PFSK-1 (cell line): ENCODE measurements around the gene DENND4B.

ENCODE experiments used
- FOXP2 ChIP-seq: optimal IDR thresholded peaks from 2 replicates; pipeline ENCODE3; 2011; ENCODE audit warnings: borderline replicate concordance, control low read depth, inconsistent platforms; ENCODE audit not compliant: insufficient read depth; ENCODE audit errors: extremely low read length, extremely low read depth
- POLR2AphosphoS5 ChIP-seq: IDR thresholded peaks from 2 replicates; pipeline ENCODE4 v1.6.1; 2012; ENCODE audit warnings: low read depth, mild to moderate bottlenecking, control low read depth, low read length, moderate library complexity
- SIN3A ChIP-seq: IDR thresholded peaks from 2 replicates; pipeline ENCODE4 v1.6.1; 2012; ENCODE audit warnings: mild to moderate bottlenecking, low read length, moderate library complexity, borderline replicate concordance; ENCODE audit not compliant: insufficient read depth
- TAF1 ChIP-seq: IDR thresholded peaks from 2 replicates; pipeline ENCODE4 v1.6.1; 2012; ENCODE audit warnings: low read length, control low read depth, borderline replicate concordance; ENCODE audit not compliant: insufficient read depth
- TF ChIP-seq, protein P1 (sequence below), 2 experiments: IDR thresholded peaks; 2 replicates each; pipeline versions ENCODE4 v1.6.1 to v1.8.0; 2011 to 2012; ENCODE audit warnings: low read depth in 2 of 2, low read length in 2 of 2, control low read depth in 1 of 2, inconsistent platforms in 1 of 2, mild to moderate bottlenecking in 1 of 2, moderate library complexity in 1 of 2; ENCODE audit not compliant: insufficient read depth in 1 of 2

The DENND4B gene

DNA sequence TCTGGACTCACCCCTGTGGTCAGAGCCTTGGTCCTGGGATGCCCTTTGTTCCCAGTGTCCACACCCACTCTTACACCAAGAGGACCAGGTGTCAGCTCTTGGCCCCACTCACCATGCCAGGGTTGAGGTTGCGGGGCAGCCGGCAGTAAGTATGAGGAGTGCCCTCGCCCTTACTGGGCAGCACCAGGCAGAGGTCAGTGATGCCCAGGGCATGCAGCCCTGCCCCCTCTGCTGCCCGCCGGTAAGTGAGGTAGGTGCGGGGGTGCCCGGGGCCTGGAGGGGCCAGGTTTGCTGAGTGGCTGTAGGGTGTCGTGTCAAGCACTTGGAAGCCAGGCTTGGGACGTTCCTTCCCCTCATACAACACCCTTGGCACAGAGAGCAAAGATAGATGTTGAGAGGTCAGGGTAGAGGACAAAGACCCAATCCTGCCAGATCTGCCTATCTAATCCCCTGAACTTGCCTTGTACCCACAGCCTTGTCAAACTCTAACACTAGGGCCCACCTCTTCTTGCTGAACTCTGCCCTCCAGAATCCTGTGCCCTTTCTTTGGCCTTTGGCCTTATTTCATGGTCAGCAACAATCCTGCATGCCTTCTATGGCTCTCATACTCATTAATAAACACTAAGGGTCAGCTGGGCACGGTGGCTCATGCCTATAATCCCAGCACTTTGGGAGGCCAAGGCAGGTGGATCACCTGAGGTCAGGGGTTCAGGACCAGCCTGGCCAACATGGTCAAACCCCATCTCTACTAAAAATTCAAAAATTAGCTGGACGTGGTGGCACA lies 3.6 kb downstream of the DENND4B start:
- TF ChIP-seq POLR2AphosphoS5 (no peak), SIN3A (no peak), TAF1 (no peak), FOXP2 (no peak)
- TF ChIP-seq, protein P1, sequence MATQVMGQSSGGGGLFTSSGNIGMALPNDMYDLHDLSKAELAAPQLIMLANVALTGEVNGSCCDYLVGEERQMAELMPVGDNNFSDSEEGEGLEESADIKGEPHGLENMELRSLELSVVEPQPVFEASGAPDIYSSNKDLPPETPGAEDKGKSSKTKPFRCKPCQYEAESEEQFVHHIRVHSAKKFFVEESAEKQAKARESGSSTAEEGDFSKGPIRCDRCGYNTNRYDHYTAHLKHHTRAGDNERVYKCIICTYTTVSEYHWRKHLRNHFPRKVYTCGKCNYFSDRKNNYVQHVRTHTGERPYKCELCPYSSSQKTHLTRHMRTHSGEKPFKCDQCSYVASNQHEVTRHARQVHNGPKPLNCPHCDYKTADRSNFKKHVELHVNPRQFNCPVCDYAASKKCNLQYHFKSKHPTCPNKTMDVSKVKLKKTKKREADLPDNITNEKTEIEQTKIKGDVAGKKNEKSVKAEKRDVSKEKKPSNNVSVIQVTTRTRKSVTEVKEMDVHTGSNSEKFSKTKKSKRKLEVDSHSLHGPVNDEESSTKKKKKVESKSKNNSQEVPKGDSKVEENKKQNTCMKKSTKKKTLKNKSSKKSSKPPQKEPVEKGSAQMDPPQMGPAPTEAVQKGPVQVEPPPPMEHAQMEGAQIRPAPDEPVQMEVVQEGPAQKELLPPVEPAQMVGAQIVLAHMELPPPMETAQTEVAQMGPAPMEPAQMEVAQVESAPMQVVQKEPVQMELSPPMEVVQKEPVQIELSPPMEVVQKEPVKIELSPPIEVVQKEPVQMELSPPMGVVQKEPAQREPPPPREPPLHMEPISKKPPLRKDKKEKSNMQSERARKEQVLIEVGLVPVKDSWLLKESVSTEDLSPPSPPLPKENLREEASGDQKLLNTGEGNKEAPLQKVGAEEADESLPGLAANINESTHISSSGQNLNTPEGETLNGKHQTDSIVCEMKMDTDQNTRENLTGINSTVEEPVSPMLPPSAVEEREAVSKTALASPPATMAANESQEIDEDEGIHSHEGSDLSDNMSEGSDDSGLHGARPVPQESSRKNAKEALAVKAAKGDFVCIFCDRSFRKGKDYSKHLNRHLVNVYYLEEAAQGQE (IDR thresholded peaks at IDR 0.05; ENCODE audit: insufficient read depth in 1 of 2, low read depth in 2 of 2, low read length in 2 of 2): no peak

- TF ChIP-seq SIN3A (no peak), FOXP2 (no peak), POLR2AphosphoS5 (no peak), TAF1 (no peak)
- TF ChIP-seq, protein P1 (IDR thresholded peaks at IDR 0.05; ENCODE audit: insufficient read depth in 1 of 2, low read depth in 2 of 2, low read length in 2 of 2): no peak
These were observed 4.4 kb downstream of the DENND4B start for GRCh38 chr1:153941826-153942725.

DNA sequence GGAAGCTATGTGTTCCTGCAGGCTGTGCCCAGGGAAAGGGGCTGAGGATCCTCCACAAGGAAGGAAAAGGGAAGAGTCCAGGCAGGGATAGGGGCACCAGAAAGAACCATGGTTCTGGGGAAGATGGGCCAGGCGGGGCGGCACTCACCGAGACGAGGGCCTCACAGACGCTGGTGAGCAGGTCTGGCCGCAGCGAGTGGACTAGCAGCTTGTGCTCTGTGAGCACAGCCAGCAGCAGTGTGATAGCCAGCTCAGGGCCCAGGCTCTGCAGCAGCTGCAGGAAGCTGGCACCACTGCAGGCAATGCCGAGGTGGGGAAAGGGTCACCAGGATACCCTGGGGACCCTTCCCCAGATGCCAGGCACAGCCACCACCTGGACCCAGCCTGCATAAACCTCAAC lies 5.8 kb downstream of the DENND4B start:
- TF ChIP-seq FOXP2 (no peak), TAF1 (no peak), SIN3A (no peak), POLR2AphosphoS5 (no peak)
- TF ChIP-seq, protein P1 (IDR thresholded peaks at IDR 0.05; ENCODE audit: insufficient read depth in 1 of 2, low read depth in 2 of 2, low read length in 2 of 2): no peak

DNA sequence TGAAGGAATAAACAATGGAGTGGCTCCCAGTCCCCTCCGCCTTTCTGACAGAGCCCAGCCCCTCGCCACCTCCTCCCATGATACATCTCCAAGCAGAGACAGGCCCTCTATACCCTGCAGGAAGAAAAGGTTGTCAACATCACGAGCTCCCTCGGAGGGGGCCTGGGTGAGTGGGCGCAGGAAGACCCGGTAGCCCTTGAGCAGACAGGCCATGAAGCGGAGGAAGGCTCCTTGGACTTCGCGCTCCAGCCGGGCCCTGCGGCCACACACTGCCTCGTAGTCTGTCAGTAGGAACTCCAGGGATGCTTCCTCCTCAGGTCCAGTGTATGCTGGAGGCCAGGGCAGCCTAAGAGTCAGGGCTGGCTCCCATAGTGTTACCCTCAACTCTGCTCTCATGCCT lies 7.0 kb downstream of the DENND4B start:
- TF ChIP-seq TAF1 (no peak), FOXP2 (no peak), SIN3A (no peak)
- TF ChIP-seq, protein P1 (IDR thresholded peaks at IDR 0.05; ENCODE audit: insufficient read depth in 1 of 2, low read depth in 2 of 2, low read length in 2 of 2): no peak
